Right cardiac atrium (tissue), 5 donors: ENCODE data around the gene LCE6A. TPM values are rescaled to one million over a fixed set of nuclear protein-coding genes. Genes with fewer than 3 reads are reported as not detected.

Source experiments
- ATAC-seq, 2 donors: fragments of 200-7000 bp; cut with Tn5 transposase; one replicate each; pipeline versions ENCODE4 v1.8.0 to v1.9.1; 2020; ENCODE audit warnings: moderate library complexity in 2 of 2, mild to moderate bottlenecking in 1 of 2
- DNase-seq, 3 donors: peaks; one replicate each; pipeline ENCODE4 v3.0.0-alpha.2; 2020
- H3K27ac ChIP-seq: one replicate; pipeline ENCODE4 v1.5.1; 2013; ENCODE audit warnings: mild to moderate bottlenecking, low read length, control low read depth, moderate library complexity
- H3K27me3 ChIP-seq: one replicate; pipeline ENCODE4 v1.6.1; 2013; ENCODE audit not compliant: control insufficient read depth, insufficient read depth
- H3K4me1 ChIP-seq: one replicate; pipeline ENCODE4 v1.6.1; 2013; ENCODE audit warnings: low read length; ENCODE audit not compliant: control insufficient read depth, insufficient read depth
- H3K4me3 ChIP-seq: one replicate; pipeline ENCODE4 v1.5.1; 2013; ENCODE audit warnings: low read length, control low read depth
- H3K9me3 ChIP-seq: one replicate; pipeline ENCODE4 v1.6.1; 2013; ENCODE audit warnings: low read length; ENCODE audit not compliant: control insufficient read depth
- WGBS: extraction: QIAGEN DNeasy Blood & Tissue Kit; methylation state at CpG from one replicate; pipeline ENCODE4 v1.1.7; 2013; 5-methylcytosine and 5-hydroxymethylcytosine counted together
- intact Hi-C, 4 donors: fragments of 100-400 bp; cut with DNase I; formaldehyde crosslinking; loops; one replicate each; pipeline versions ENCODE4 v1.11.0 to v1.14.0; 2022 to 2023
- polyA plus RNA-seq: library from polyadenylated mRNA; stranded (reverse); fragments of 200-250 nt; gene quantifications from one replicate; pipeline ENCODE4 v1.2.3, GENCODE V29; 2013
- total RNA-seq, 4 donors: library from RNA; stranded (reverse); fragmentation: NEBNext Ultra II Directional; extraction: Animal tissue kit (Norgen Biotek cat#: 25700); gene quantifications; one replicate each; pipeline ENCODE4 v1.2.1, GENCODE V29; 2021
- donor health status: healthy with polysubstance abuse.
- donor health status: DM: no; HTN: yes; CAD: no.
- donor health status: DM: no; HTN: no; CAD: no.
- donor health status: DM: no; HTN: yes; CAD: no; lungs with severe emphysema.
- donor health status: DM: yes; HTN: yes; CAD: no.

The LCE6A gene
- total and polyA plus RNA-seq, 5 donors, result not detected

GRCh38 chr1:152855661-152856060 lies 13.0 kb downstream of the LCE6A start:
- ATAC-seq (no peak), DNase-seq (no peak)
- Histone ChIP-seq H3K4me3 (no peak overlapping the region), H3K4me1 (no peaks in the 10 kb centered on the region), H3K9me3 (no peaks in the 10 kb centered on the region), H3K27me3 (no peaks in the 10 kb centered on the region), H3K27ac (no peak overlapping the region)
- WGBS, result 45% methylated on average over 2 of the region's 2 CpGs
- intact Hi-C loops, result no loop called here

GRCh38 chr1:152858062-152858461 lies 15.4 kb downstream of the LCE6A start:
- H3K27ac ChIP-seq, result no peak overlapping the region
- no peak for ATAC-seq
- H3K9me3 ChIP-seq, result no peaks in the 10 kb centered on the region
- H3K4me1 ChIP-seq, result no peaks in the 10 kb centered on the region
- no peaks in the 10 kb centered on the region for H3K27me3 ChIP-seq
- DNase-seq, result no peak
- intact Hi-C loops, result no loop called here
- H3K4me3 ChIP-seq, result no peak overlapping the region
- 54% methylated on average over 1 of the region's 1 CpG for WGBS

GRCh38 chr1:152859696-152860095 lies 17.0 kb downstream of the LCE6A start, which contains the start of gene LCE7A:
LCE7A (plus strand) TSS chr1:152859996; CDS start chr1:152860698, 702 bp downstream.
- WGBS, result 78% methylated on average over 3 of the region's 3 CpGs
- H3K27ac ChIP-seq, result no peak within 1 kb of the TSS
- no peaks in the 10 kb centered on the region for H3K4me1 ChIP-seq
- DNase-seq (no peak), ATAC-seq (no peak)
- no peaks in the 10 kb centered on the region for H3K27me3 ChIP-seq
- H3K9me3 ChIP-seq, result no peaks in the 10 kb centered on the region
- intact Hi-C loops, result no loop called here
- no peak within 1 kb of the TSS for H3K4me3 ChIP-seq

DNA sequence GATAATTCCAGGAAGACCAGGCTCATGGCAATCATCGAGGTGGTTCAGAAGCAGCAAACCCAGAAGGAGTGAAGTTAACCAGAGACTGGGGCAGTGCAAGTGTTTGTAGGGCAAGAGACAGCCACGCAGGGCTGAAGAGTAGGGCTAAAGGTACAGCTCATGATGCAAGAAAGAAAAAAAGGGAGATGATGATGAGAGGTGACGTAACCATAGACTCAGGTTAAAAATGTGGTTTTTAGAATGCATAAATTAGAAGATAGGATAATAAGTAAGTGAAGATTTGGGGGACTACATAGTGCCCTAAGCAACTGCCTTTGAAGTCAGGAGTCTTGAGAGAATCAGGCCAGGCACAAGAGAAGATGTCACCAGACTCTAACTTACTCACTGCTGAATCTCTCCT lies 17.5 kb downstream of the LCE6A start:
- 75% methylated on average over 3 of the region's 3 CpGs for WGBS
- Histone ChIP-seq H3K27me3 (no peaks in the 10 kb centered on the region), H3K9me3 (no peaks in the 10 kb centered on the region), H3K27ac (no peak overlapping the region), H3K4me3 (no peak overlapping the region), H3K4me1 (no peaks in the 10 kb centered on the region)
- DNase-seq, result no peak
- intact Hi-C loops, result no loop called here
- ATAC-seq, result no peak

DNA sequence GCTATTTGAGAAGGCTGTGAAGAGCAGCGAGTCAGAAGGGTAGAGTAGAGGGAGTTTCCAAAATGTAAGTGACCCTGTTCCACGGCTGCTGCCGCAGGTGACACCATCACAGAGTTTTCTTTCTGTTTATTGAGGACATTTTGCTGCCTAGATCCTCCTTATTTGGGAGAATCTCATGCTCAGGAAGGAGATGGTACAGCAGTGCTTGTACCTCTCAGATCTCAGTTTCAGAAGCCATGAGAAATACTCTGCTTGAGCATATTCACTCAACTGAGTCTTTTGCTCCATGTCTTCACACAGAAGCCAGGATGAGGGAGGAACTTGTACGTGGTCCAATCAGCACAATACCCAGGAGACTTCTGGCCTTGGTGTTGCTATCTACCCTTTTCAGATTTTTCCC lies 18.7 kb downstream of the LCE6A start:
- H3K27me3 ChIP-seq, result no peaks in the 10 kb centered on the region
- no peak overlapping the region for H3K4me3 ChIP-seq
- no peak overlapping the region for H3K27ac ChIP-seq
- no peaks in the 10 kb centered on the region for H3K4me1 ChIP-seq
- intact Hi-C loops, result no loop called here
- no peaks in the 10 kb centered on the region for H3K9me3 ChIP-seq
- DNase-seq (no peak), ATAC-seq (no peak)
- WGBS, result 69% methylated on average over 4 of the region's 4 CpGs

DNA sequence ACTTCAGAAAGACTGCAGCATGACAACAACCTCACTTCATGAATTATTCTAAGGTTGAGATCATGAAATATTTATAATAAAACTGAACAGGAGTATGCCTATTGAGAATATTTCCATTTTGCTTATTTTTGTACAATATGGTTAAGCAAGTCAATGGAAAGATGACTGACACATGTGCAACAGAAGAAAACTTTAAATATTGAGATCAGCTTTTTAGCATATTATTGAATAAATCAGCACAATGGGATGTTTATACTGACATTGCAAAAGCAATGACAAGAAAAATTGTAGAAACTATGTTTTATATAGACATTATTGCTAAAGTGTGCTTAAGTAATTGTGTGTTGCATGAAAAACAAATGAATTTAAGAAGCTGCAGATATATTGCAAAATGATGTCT lies 21.8 kb downstream of the LCE6A start:
- no peak for ATAC-seq
- Histone ChIP-seq H3K9me3 (no peaks in the 10 kb centered on the region), H3K4me1 (no peaks in the 10 kb centered on the region), H3K27ac (no peak overlapping the region), H3K4me3 (no peak overlapping the region), H3K27me3 (no peaks in the 10 kb centered on the region)
- intact Hi-C loops, result no loop called here
- DNase-seq, result no peak

DNA sequence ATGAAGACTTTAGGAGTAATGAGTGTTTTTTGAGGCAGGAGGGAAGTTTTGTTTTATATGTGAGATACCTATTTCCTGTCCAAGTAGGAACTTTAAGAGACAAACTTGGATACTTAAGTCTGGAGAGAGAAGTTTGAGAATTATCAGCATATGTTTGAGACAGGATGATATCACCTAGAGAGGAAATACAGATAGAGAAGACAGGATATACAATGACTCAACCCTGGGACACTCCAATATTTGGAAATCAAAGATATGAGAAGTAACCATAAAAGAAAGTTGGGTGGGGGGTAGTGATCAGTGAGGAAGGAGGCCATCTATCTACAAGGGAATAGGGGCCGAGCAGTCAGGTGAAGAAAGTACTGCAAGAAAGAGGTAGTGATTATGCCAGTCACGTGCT lies 23.7 kb downstream of the LCE6A start:
- H3K27ac ChIP-seq, result no peak overlapping the region
- intact Hi-C loops, result loop anchor here in 1 of 4 donors (5.0 kb wide), 1 partner anchor 356 kb away; no protein-coding TSS in a partner anchor
- no peak for DNase-seq
- 77% methylated on average over 2 of the region's 2 CpGs for WGBS
- no peak overlapping the region for H3K4me3 ChIP-seq
- H3K27me3 ChIP-seq, result no peaks in the 10 kb centered on the region
- no peaks in the 10 kb centered on the region for H3K4me1 ChIP-seq
- no peak for ATAC-seq
- H3K9me3 ChIP-seq, result no peaks in the 10 kb centered on the region

- no peaks in the 10 kb centered on the region for H3K4me1 ChIP-seq
- peak; percentile 49 to 77 (median 53) for DNase-seq
- no peaks in the 10 kb centered on the region for H3K9me3 ChIP-seq
- H3K27me3 ChIP-seq, result no peaks in the 10 kb centered on the region
- 31% methylated on average over 9 of the region's 9 CpGs for WGBS
- H3K27ac ChIP-seq, result no peak overlapping the region
- H3K4me3 ChIP-seq, result no peak overlapping the region
- peak in 1 of 2 donors; percentile 55 for ATAC-seq
- intact Hi-C loops, result loop anchor here in 3 of 4 donors (5.0 to 10.0 kb wide), 2 partner anchors 352 to 355 kb away; no protein-coding TSS in a partner anchor
These were observed 27.3 kb downstream of the LCE6A start for GRCh38 chr1:152869808-152870419.

DNA sequence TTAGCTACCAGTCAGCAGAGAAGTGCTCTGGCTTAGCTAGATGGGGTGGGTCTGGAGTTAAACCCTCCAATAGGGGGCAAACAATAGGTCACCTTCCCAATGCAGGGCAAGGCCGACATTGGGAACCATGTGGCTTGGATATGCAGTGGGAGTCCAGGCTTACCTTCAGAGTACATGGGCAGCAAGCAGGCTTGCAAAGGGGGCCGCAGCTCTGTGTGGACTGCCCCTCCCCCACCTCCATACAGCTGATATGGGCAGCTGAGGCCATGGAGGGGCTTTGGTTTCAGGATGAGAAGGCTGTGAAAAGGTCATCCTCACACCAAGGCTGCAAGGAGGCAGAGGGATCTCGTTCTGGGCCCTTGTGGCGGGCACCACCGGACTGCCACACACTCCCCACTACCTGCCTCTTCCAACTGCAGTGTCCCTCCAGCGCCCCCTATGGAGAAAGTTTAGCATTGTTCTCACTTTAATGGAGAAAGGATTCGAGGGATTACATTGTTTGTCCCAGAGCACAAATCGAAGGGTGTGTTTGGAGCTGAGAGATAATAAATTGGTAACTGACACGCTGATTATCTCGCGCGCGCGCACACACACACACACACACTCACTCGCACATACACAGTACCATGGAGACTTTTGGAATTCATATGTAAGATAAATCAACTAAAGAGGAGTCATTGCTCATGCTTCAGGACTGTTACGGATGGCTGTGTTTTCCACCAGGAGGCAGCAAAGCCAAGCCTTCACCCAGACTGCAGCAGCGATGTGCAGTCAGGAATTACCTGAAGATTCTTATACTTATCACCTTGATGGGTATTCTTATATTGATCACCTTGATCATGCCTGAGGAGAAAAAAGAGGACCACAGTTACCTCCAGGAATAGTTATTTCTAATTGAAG lies 28.4 kb downstream of the LCE6A start:
- no peak for DNase-seq
- 44% methylated on average over 17 of the region's 17 CpGs for WGBS
- ATAC-seq, result no peak
- Histone ChIP-seq H3K4me1 (no peaks in the 10 kb centered on the region), H3K27ac (no peak overlapping the region), H3K27me3 (no peaks in the 10 kb centered on the region), H3K4me3 (no peak overlapping the region), H3K9me3 (no peaks in the 10 kb centered on the region)
- intact Hi-C loops, result loop anchor here in 2 of 4 donors (5.0 to 10.0 kb wide), 2 partner anchors 351 to 354 kb away; no protein-coding TSS in a partner anchor

DNA sequence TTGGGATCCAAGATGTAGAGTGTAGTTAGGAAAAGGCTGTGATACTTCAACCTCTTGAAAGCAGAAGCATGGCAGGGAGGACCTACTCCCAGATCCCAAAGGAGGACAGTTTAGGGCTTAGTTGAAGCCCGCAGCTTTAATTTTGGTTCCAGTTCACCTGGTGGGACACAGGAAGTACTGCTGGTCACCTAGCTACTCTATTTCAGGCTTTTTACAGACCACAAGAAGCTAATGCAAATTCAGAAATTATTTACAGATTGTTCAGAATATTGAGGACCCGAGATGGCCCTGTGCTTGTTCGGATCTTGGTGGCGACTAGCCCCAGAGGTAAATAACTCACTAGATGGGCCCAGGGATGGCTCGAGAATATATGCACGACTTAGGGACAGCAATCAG lies 29.1 kb downstream of the LCE6A start:
- intact Hi-C loops, result loop anchor here in 2 of 4 donors (5.0 to 10.0 kb wide), 2 partner anchors 351 to 353 kb away; no protein-coding TSS in a partner anchor
- no peak overlapping the region for H3K4me3 ChIP-seq
- no peaks in the 10 kb centered on the region for H3K4me1 ChIP-seq
- WGBS, result 88% methylated on average over 6 of the region's 6 CpGs
- no peak for DNase-seq
- H3K9me3 ChIP-seq, result no peaks in the 10 kb centered on the region
- no peak for ATAC-seq
- H3K27me3 ChIP-seq, result no peaks in the 10 kb centered on the region
- H3K27ac ChIP-seq, result no peak overlapping the region

DNA sequence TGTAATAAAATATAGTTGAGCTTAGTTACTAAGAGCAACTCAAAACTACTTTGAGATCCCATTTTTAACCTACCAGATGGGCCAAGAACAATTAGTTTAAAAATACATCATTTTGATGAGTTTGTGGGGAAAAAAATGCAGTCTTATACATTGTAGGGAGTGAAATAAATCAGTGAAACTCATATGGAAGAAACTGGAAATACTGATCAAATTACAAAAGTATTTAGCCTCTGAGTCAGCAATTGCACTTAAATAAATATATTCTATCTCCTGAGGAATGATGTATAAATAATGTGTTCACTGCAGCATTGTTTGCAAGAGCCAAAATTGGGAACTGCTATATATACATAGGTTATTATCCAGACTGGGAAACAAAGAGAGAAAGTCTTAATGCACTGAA lies 30.8 kb downstream of the LCE6A start:
- H3K27me3 ChIP-seq, result no peaks in the 10 kb centered on the region
- no peak for DNase-seq
- H3K9me3 ChIP-seq, result no peaks in the 10 kb centered on the region
- intact Hi-C loops, result loop anchor here in 2 of 4 donors (5.0 to 10.0 kb wide), 2 partner anchors 349 to 351 kb away; no protein-coding TSS in a partner anchor
- H3K4me1 ChIP-seq, result no peaks in the 10 kb centered on the region
- no peak overlapping the region for H3K27ac ChIP-seq
- ATAC-seq, result no peak
- no peak overlapping the region for H3K4me3 ChIP-seq
